NB4 (cell line): ENCODE measurements around the gene NMRK1.
A peak's percentile ranks its signal among the peaks of the same experiment; 100 is the strongest.

Experiments
- DNase-seq: peaks from one replicate; pipeline ENCODE4 v3.0.0; 2010; ENCODE audit warnings: low read depth
- H3K4me3 ChIP-seq: one replicate; pipeline ENCODE4 v1.5.1; 2011; ENCODE audit warnings: mild to moderate bottlenecking, low read depth, low read length, moderate library complexity
- MYC ChIP-seq: IDR thresholded peaks from 2 replicates; pipeline ENCODE4 v1.6.1; 2011; ENCODE audit warnings: low read depth, low read length
- POLR2A ChIP-seq: IDR thresholded peaks from 2 replicates; pipeline ENCODE4 v1.6.1; 2011; ENCODE audit warnings: mild to moderate bottlenecking; ENCODE audit not compliant: insufficient read length; ENCODE audit errors: extremely low read depth
- TF ChIP-seq, protein P1 (sequence below): IDR thresholded peaks from one replicate; pipeline ENCODE4 v1.5.1; 2012; ENCODE audit warnings: low read depth, low read length
- TF ChIP-seq, protein P2 (sequence below): IDR thresholded peaks from 2 replicates; pipeline ENCODE4 v1.6.1; 2011; ENCODE audit warnings: low read depth, low read length

Gene NMRK1

DNA sequence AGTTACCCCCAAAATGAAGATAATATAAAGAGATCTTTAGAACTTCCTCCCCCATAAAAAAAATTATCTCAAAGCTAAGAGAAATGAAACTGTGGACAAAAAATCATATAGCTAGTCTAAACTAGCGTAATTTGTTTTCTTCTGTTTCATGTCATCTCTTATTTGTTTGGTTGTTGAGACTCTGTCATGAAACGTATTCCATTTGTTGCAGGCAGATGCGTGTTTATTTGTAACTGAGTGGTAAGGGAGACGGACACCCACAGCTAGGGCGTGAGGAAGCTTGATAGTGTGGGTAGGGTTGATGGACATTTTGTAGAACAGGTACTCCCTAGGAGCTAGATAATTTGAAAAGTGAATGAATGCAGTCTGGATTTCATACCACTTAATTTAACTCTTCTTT, 42.2 kb upstream of the NMRK1 start:
- TF ChIP-seq, protein P1, sequence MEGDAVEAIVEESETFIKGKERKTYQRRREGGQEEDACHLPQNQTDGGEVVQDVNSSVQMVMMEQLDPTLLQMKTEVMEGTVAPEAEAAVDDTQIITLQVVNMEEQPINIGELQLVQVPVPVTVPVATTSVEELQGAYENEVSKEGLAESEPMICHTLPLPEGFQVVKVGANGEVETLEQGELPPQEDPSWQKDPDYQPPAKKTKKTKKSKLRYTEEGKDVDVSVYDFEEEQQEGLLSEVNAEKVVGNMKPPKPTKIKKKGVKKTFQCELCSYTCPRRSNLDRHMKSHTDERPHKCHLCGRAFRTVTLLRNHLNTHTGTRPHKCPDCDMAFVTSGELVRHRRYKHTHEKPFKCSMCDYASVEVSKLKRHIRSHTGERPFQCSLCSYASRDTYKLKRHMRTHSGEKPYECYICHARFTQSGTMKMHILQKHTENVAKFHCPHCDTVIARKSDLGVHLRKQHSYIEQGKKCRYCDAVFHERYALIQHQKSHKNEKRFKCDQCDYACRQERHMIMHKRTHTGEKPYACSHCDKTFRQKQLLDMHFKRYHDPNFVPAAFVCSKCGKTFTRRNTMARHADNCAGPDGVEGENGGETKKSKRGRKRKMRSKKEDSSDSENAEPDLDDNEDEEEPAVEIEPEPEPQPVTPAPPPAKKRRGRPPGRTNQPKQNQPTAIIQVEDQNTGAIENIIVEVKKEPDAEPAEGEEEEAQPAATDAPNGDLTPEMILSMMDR: no peak
- no peak for TF ChIP-seq MYC
- TF ChIP-seq, protein P2, sequence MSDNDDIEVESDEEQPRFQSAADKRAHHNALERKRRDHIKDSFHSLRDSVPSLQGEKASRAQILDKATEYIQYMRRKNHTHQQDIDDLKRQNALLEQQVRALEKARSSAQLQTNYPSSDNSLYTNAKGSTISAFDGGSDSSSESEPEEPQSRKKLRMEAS: no peak
- TF ChIP-seq POLR2A: no peak
- H3K4me3 ChIP-seq: no peak overlapping the region
- DNase-seq: no peak

GRCh38 chr9:75128535-75128934, 40.6 kb upstream of the NMRK1 start:
- H3K4me3 ChIP-seq: no peak overlapping the region
- DNase-seq: no peak
- TF ChIP-seq POLR2A: no peak
- no peak for TF ChIP-seq MYC
- TF ChIP-seq, protein P2: no peak
- TF ChIP-seq, protein P1: no peak

GRCh38 chr9:75123696-75124095, 35.7 kb upstream of the NMRK1 start:
- DNase-seq: no peak
- TF ChIP-seq, protein P1: no peak
- TF ChIP-seq MYC: no peak
- TF ChIP-seq, protein P2: no peak
- TF ChIP-seq POLR2A: no peak
- H3K4me3 ChIP-seq: no peak overlapping the region

GRCh38 chr9:75121914-75122558, 34.1 kb upstream of the NMRK1 start:
- TF ChIP-seq, protein P2: no peak
- TF ChIP-seq, protein P1: no peak
- TF ChIP-seq MYC (no peak), POLR2A (no peak)
- no peak overlapping the region for H3K4me3 ChIP-seq
- DNase-seq: no peak

GRCh38 chr9:75120686-75121085, 32.7 kb upstream of the NMRK1 start:
- H3K4me3 ChIP-seq: no peak overlapping the region
- TF ChIP-seq, protein P2: no peak
- TF ChIP-seq MYC: no peak
- TF ChIP-seq POLR2A: no peak
- TF ChIP-seq, protein P1: no peak
- DNase-seq: peak; percentile 8

DNA sequence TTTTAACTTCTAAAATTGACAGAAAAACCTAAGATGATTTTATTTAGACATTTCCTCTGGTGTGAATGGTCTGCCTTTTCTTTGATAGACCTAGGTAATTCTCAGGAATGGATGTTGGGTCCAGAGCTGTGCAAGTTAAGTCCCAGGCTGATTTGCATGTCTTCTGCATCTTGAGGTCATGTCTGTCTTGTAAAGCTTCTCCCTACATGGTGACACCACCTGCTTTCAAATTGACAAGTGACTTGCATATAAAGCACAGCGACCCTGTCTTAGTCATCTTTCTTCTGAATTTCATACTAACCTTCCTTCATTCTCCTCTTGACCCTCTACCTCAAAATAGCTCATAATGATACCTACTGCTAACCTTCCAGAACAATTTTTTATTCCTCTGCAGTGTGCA, 29.6 kb upstream of the NMRK1 start:
- no peak overlapping the region for H3K4me3 ChIP-seq
- TF ChIP-seq, protein P2: no peak
- TF ChIP-seq, protein P1: no peak
- no peak for DNase-seq
